GM12878 (cell line): Measurements from ENCODE around the gene SCRN2. TPM values are rescaled to one million over a fixed set of nuclear protein-coding genes. Genes with fewer than 3 reads are reported as not detected.

Experiments
- ATF7 ChIP-seq: fragments of 450-650 bp; IDR thresholded peaks from 2 replicates; pipeline ENCODE4 v1.6.1; 2016; ENCODE audit warnings: low read depth, mild to moderate bottlenecking
- E2F4 ChIP-seq: IDR thresholded peaks from 2 replicates; pipeline ENCODE4 v1.6.1; 2012; ENCODE audit warnings: low read depth, low read length, improper control_type of control experiment
- ELK1 ChIP-seq: IDR thresholded peaks from 2 replicates; pipeline ENCODE4 v1.6.1; 2012; ENCODE audit warnings: low read depth, low read length, improper control_type of control experiment
- EP300 ChIP-seq, 2 experiments: fragments of 150-350 bp in 1 of 2; IDR thresholded peaks; 2 replicates each; pipeline ENCODE4 v1.6.1; 2011 to 2012; ENCODE audit warnings: low read depth in 2 of 2, low read length in 2 of 2, borderline replicate concordance in 1 of 2, improper control_type of control experiment in 1 of 2, inconsistent platforms in 1 of 2; ENCODE audit not compliant: control insufficient read depth in 1 of 2
- HDGF ChIP-seq: fragments of 450-650 bp; IDR thresholded peaks from 2 replicates; pipeline ENCODE4 v1.6.1; 2016; ENCODE audit warnings: antibody characterized with exemption
- MYB ChIP-seq: fragments of 150-350 bp; IDR thresholded peaks from 2 replicates; pipeline ENCODE4 v1.6.1; 2014; ENCODE audit warnings: mild to moderate bottlenecking, low read depth, low read length, borderline replicate concordance
- SP1 ChIP-seq: IDR thresholded peaks from one replicate; pipeline ENCODE4 v1.6.1; 2011; ENCODE audit warnings: low read depth, low read length
- TCF3 ChIP-seq: IDR thresholded peaks from 2 replicates; pipeline ENCODE4 v1.6.1; 2012; ENCODE audit warnings: low read depth, mild to moderate bottlenecking, low read length, borderline replicate concordance; ENCODE audit not compliant: insufficient read depth
- YBX1 ChIP-seq: fragments of 450-650 bp; IDR thresholded peaks from 2 replicates; pipeline ENCODE4 v1.6.1; 2016; ENCODE audit warnings: antibody characterized with exemption
- YY1 ChIP-seq: IDR thresholded peaks from 2 replicates; pipeline ENCODE4 v1.6.1; 2011; ENCODE audit warnings: low read depth, mild to moderate bottlenecking, low read length
- ZNF24 ChIP-seq: fragments of 450-650 bp; IDR thresholded peaks from 2 replicates; pipeline ENCODE4 v1.6.1; 2017; ENCODE audit warnings: antibody characterized with exemption, mild to moderate bottlenecking
- polyA plus RNA-seq, 11 experiments: library from polyadenylated mRNA; depleted of rRNA in 4 of 11; unstranded in 6 of 11; stranded (reverse) in 5 of 11; fragments of >200 nt; fragmentation: Nextera tagmentation in 4 of 11; fragmentation: Illumina TruSeq in 1 of 11; extraction: Ambion mirVana in 4 of 11; extraction: Trizol in 1 of 11; gene quantifications; 1 replicate in 1 of 11; 2 replicates in 10 of 11; pipeline versions ENCODE4 v1.2.1 to v1.2.3, GENCODE V29; 2011 to 2016; ENCODE audit warnings: inconsistent platforms in 2 of 11, missing spikeins in 2 of 11, low read depth in 1 of 11
- total RNA-seq, 4 experiments: library from RNA; depleted of rRNA in 3 of 4; stranded (reverse); fragments of >200 nt in 3 of 4; fragmentation: Illumina TruSeq in 1 of 4; extraction: Trizol in 1 of 4; gene quantifications; 2 replicates each; pipeline versions ENCODE4 v1.2.1 to v1.2.3, GENCODE V29; 2013 to 2021
- TF ChIP-seq, protein P1 (sequence below): fragments of 450-650 bp; IDR thresholded peaks from 2 replicates; pipeline ENCODE4 v1.6.1; 2017; ENCODE audit warnings: mild to moderate bottlenecking, moderate library complexity
- TF ChIP-seq, protein P2 (sequence below): IDR thresholded peaks from 2 replicates; pipeline ENCODE4 v1.6.1; 2012; ENCODE audit warnings: improper control_type of control experiment, low read depth, low read length; ENCODE audit not compliant: insufficient replicate concordance
- TF ChIP-seq, protein P3 (sequence below): fragments of 450-650 bp; IDR thresholded peaks from 2 replicates; pipeline ENCODE4 v1.6.1; 2016; ENCODE audit warnings: mild to moderate bottlenecking

The SCRN2 gene
- total and polyA plus RNA-seq, 10 of the 15 experiments (the other 5 are each of a cell fraction or from before 2014, with no cell fraction given): 0.34 to 33.3 (median 20.1) TPM

DNA sequence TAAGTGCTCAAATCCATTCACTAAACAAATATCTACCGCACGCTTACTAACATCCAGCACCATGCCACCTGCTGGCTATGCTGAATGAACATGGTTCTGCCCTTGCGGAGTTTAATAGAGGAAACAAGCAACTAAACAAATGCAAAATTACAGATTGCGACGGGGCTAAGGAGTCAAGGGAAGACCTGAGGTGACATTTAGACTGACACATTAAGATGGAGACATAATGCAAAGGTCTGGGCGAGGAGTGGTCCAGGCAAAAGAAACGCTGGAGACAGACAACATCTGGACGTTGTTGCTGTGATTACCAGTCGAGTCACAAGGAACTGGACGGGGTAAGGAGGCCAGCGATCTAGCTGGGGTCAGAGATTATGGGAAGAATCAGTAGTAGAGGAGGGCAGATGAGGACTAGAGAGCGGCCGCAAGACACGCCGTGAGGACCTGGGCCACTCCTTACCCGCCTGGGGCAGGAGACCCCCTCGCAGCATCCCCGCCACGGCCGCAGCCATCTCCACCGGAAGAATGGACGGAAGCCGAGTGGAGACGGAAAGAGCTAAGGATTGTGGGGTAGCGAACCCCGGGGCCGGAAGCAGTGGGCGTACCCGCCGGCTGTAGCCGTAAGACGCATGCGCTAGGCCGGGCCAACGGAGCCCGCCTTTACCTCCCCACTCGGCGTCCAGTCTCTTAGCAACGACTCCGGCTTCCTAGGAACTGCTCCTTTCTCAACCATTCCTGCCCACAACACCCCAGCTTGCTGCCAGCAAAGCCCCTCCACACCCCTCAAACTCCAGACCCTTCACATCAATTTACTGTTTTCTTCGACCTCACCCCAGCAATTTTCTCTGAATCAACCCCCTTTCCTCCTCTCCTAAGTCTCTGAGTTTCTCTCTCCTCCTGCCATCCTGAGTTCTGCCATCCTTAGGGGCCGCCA is 9.8 kb downstream of the SCRN2 start, which contains the start of the genes LRRC46 and MRPL10 (continued):
- TF ChIP-seq, protein P1, sequence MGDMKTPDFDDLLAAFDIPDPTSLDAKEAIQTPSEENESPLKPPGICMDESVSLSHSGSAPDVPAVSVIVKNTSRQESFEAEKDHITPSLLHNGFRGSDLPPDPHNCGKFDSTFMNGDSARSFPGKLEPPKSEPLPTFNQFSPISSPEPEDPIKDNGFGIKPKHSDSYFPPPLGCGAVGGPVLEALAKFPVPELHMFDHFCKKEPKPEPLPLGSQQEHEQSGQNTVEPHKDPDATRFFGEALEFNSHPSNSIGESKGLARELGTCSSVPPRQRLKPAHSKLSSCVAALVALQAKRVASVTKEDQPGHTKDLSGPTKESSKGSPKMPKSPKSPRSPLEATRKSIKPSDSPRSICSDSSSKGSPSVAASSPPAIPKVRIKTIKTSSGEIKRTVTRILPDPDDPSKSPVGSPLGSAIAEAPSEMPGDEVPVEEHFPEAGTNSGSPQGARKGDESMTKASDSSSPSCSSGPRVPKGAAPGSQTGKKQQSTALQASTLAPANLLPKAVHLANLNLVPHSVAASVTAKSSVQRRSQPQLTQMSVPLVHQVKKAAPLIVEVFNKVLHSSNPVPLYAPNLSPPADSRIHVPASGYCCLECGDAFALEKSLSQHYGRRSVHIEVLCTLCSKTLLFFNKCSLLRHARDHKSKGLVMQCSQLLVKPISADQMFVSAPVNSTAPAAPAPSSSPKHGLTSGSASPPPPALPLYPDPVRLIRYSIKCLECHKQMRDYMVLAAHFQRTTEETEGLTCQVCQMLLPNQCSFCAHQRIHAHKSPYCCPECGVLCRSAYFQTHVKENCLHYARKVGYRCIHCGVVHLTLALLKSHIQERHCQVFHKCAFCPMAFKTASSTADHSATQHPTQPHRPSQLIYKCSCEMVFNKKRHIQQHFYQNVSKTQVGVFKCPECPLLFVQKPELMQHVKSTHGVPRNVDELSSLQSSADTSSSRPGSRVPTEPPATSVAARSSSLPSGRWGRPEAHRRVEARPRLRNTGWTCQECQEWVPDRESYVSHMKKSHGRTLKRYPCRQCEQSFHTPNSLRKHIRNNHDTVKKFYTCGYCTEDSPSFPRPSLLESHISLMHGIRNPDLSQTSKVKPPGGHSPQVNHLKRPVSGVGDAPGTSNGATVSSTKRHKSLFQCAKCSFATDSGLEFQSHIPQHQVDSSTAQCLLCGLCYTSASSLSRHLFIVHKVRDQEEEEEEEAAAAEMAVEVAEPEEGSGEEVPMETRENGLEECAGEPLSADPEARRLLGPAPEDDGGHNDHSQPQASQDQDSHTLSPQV: no peak
- TF ChIP-seq E2F4 (no peak; the same call in 1 of the 2 replicates), ELK1 (peak; percentile 99), YY1 (peak; percentile 97), TCF3 (0 out of 2 replicates have a peak, but pooled peaks have one; percentile 65), HDGF (peak; percentile 75; the same call in 1 of the 2 replicates), ZNF24 (no peak), MYB (0 out of 2 replicates have a peak, but pooled peaks have one; percentile 22), SP1 (peak; percentile 56), YBX1 (no peak), ATF7 (no peak), EP300 (IDR thresholded peaks at IDR 0.05; ENCODE audit: borderline replicate concordance in 1 of 2, control insufficient read depth in 1 of 2, low read depth in 2 of 2, low read length in 2 of 2) (no peak)
- TF ChIP-seq, protein P2, sequence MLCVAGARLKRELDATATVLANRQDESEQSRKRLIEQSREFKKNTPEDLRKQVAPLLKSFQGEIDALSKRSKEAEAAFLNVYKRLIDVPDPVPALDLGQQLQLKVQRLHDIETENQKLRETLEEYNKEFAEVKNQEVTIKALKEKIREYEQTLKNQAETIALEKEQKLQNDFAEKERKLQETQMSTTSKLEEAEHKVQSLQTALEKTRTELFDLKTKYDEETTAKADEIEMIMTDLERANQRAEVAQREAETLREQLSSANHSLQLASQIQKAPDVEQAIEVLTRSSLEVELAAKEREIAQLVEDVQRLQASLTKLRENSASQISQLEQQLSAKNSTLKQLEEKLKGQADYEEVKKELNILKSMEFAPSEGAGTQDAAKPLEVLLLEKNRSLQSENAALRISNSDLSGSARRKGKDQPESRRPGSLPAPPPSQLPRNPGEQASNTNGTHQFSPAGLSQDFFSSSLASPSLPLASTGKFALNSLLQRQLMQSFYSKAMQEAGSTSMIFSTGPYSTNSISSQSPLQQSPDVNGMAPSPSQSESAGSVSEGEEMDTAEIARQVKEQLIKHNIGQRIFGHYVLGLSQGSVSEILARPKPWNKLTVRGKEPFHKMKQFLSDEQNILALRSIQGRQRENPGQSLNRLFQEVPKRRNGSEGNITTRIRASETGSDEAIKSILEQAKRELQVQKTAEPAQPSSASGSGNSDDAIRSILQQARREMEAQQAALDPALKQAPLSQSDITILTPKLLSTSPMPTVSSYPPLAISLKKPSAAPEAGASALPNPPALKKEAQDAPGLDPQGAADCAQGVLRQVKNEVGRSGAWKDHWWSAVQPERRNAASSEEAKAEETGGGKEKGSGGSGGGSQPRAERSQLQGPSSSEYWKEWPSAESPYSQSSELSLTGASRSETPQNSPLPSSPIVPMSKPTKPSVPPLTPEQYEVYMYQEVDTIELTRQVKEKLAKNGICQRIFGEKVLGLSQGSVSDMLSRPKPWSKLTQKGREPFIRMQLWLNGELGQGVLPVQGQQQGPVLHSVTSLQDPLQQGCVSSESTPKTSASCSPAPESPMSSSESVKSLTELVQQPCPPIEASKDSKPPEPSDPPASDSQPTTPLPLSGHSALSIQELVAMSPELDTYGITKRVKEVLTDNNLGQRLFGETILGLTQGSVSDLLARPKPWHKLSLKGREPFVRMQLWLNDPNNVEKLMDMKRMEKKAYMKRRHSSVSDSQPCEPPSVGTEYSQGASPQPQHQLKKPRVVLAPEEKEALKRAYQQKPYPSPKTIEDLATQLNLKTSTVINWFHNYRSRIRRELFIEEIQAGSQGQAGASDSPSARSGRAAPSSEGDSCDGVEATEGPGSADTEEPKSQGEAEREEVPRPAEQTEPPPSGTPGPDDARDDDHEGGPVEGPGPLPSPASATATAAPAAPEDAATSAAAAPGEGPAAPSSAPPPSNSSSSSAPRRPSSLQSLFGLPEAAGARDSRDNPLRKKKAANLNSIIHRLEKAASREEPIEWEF: no peak
- TF ChIP-seq, protein P3, sequence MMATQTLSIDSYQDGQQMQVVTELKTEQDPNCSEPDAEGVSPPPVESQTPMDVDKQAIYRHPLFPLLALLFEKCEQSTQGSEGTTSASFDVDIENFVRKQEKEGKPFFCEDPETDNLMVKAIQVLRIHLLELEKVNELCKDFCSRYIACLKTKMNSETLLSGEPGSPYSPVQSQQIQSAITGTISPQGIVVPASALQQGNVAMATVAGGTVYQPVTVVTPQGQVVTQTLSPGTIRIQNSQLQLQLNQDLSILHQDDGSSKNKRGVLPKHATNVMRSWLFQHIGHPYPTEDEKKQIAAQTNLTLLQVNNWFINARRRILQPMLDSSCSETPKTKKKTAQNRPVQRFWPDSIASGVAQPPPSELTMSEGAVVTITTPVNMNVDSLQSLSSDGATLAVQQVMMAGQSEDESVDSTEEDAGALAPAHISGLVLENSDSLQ: 0 out of 2 replicates have a peak, but pooled peaks have one; percentile 8
